ENCODE results near the gene TOR1AIP1.
A peak's percentile ranks its signal among the peaks of the same experiment; 100 is the strongest.

TOR1AIP1 gene

DNA sequence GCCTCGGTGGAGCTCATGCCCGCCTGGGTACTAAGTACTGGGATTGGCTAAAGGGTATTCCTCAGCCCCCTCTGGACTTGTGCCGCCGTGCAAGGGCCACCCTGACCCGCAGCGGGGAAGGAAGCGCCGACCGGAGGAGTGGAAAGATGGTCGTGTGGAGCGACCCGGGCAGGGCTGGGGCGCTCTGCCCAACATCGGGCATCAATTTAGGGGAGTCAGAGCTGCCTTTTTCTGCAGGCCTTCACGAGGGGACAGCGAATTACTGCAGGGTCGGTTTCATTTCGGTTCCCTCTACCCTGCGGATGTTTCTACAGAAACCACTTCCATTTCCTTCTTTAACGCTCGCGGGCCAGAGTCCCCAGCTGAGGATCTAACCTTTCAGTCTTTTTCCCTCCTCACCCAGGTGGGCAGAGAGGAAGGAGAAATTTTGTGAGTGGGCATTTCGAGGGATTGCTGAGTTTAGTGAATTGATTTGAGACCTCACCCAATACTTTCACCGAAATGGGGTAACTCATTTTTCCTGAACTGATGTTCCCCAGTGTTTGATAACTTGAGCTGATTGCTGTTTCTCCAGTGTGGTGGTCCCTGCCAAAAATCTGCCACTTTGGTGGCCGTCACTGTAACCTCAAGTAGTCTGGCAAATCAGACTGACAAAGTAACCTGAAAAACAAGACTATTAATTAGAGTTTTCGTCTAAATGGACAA lies 1.1 kb downstream of the TOR1AIP1 start:
- Histone ChIP-seq H3K4me3 (ENCODE audit: low read depth, low read length) (peak overlapping the region; percentile 94), H3K27ac (peak overlapping the region; percentile 98), H3K9me3 (ENCODE audit: severe bottlenecking) (no peaks in the 10 kb centered on the region), H3K27me3 (ENCODE audit: insufficient read depth, low read depth, severe bottlenecking) (no peaks in the 10 kb centered on the region), H3K36me3 (peaks cover 35% of the 10 kb centered on the region)
- TF ChIP-seq, protein P1, sequence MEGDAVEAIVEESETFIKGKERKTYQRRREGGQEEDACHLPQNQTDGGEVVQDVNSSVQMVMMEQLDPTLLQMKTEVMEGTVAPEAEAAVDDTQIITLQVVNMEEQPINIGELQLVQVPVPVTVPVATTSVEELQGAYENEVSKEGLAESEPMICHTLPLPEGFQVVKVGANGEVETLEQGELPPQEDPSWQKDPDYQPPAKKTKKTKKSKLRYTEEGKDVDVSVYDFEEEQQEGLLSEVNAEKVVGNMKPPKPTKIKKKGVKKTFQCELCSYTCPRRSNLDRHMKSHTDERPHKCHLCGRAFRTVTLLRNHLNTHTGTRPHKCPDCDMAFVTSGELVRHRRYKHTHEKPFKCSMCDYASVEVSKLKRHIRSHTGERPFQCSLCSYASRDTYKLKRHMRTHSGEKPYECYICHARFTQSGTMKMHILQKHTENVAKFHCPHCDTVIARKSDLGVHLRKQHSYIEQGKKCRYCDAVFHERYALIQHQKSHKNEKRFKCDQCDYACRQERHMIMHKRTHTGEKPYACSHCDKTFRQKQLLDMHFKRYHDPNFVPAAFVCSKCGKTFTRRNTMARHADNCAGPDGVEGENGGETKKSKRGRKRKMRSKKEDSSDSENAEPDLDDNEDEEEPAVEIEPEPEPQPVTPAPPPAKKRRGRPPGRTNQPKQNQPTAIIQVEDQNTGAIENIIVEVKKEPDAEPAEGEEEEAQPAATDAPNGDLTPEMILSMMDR (IDR thresholded peaks at IDR 0.05; ENCODE audit: low read depth, low read length), result no peak
- no peak for DNase-seq

GRCh38 chr1:179883745-179884138 lies 1.7 kb downstream of the TOR1AIP1 start:
- Histone ChIP-seq H3K36me3 (peaks cover 37% of the 10 kb centered on the region), H3K27ac (peak overlapping the region; percentile 98), H3K27me3 (ENCODE audit: insufficient read depth, low read depth, severe bottlenecking) (no peaks in the 10 kb centered on the region), H3K9me3 (ENCODE audit: severe bottlenecking) (no peaks in the 10 kb centered on the region), H3K4me3 (ENCODE audit: low read depth, low read length) (peak overlapping the region; percentile 94)
- DNase-seq, result no peak
- TF ChIP-seq, protein P1 (IDR thresholded peaks at IDR 0.05; ENCODE audit: low read depth, low read length), result no peak

DNA sequence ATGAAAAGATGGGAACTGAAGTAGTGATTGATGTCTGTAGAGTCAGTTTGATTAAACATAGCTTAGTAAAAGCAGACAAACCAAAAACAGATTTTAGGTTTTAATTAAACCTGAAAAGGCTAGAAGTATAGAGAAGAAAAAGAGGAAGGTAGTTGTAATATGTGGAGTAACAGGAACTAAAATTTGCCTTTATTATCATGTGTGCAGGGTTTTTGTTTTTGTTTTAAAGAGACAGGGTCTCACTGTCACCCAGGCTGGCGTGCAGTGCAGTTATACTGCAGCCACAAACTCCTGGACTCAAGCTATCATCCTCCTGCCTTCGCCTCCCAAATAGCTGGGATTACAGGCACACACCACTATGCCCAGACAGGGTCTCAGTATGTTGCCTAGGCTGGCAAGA lies 6.0 kb downstream of the TOR1AIP1 start:
- DNase-seq, result no peak
- H3K27ac ChIP-seq, result no peak overlapping the region

GRCh38 chr1:179889589-179889988 lies 7.5 kb downstream of the TOR1AIP1 start:
- Histone ChIP-seq H3K36me3 (peaks cover 75% of the 10 kb centered on the region), H3K4me3 (ENCODE audit: low read depth, low read length) (no peak overlapping the region), H3K27ac (no peak overlapping the region), H3K27me3 (ENCODE audit: insufficient read depth, low read depth, severe bottlenecking) (no peaks in the 10 kb centered on the region), H3K9me3 (ENCODE audit: severe bottlenecking) (no peaks in the 10 kb centered on the region)
- TF ChIP-seq, protein P1 (IDR thresholded peaks at IDR 0.05; ENCODE audit: low read depth, low read length), result no peak
- no peak for DNase-seq

More for the DNA sequence above, 6.0 kb downstream of the TOR1AIP1 start:
- TF ChIP-seq, protein P1 (IDR thresholded peaks at IDR 0.05; ENCODE audit: low read depth, low read length), result no peak
- no peaks in the 10 kb centered on the region for H3K27me3 ChIP-seq (ENCODE audit: insufficient read depth, low read depth, severe bottlenecking)
- no peak overlapping the region for H3K4me3 ChIP-seq (ENCODE audit: low read depth, low read length)
- no peaks in the 10 kb centered on the region for H3K9me3 ChIP-seq (ENCODE audit: severe bottlenecking)
- peaks cover 69% of the 10 kb centered on the region for H3K36me3 ChIP-seq

- no peak overlapping the region for H3K27ac ChIP-seq
- DNase-seq, result no peak
- no peaks in the 10 kb centered on the region for H3K27me3 ChIP-seq (ENCODE audit: insufficient read depth, low read depth, severe bottlenecking)
- H3K9me3 ChIP-seq (ENCODE audit: severe bottlenecking), result no peaks in the 10 kb centered on the region
- TF ChIP-seq, protein P1 (IDR thresholded peaks at IDR 0.05; ENCODE audit: low read depth, low read length), result no peak
- H3K4me3 ChIP-seq (ENCODE audit: low read depth, low read length), result no peak overlapping the region
- H3K36me3 ChIP-seq, result peaks cover 54% of the 10 kb centered on the region
Measured at GRCh38 chr1:179910934-179911333, 28.8 kb downstream of the TOR1AIP1 start.

DNA sequence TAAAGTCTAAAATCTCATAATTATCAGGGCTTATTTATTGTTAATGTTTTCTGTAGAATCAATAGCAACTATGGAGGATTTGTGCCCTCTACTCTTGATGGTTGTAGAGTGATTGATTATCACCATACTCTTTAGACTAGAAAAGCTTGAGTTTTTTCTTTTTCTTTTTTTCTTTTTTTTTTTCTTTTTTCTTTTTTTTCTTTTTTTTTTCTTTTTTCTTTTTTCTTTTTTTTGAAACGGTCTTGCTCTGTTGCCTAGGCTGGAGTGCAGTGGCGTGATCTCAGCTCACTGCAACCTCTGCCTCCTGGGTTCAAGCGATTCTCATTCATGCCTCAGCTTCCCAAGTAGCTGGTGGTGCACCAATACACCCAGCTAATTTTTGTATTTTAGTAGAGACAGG lies 29.7 kb downstream of the TOR1AIP1 start:
- no peak for DNase-seq
- Histone ChIP-seq H3K27me3 (ENCODE audit: insufficient read depth, low read depth, severe bottlenecking) (no peaks in the 10 kb centered on the region), H3K4me3 (ENCODE audit: low read depth, low read length) (no peak overlapping the region), H3K27ac (no peak overlapping the region), H3K36me3 (peaks cover 58% of the 10 kb centered on the region), H3K9me3 (ENCODE audit: severe bottlenecking) (no peaks in the 10 kb centered on the region)
- TF ChIP-seq, protein P1 (IDR thresholded peaks at IDR 0.05; ENCODE audit: low read depth, low read length), result no peak
